ENCODE measurements around the gene CNTNAP2. TPM values are rescaled to one million over a fixed set of nuclear protein-coding genes. Genes with fewer than 3 reads are reported as not detected.
"Not testable (repeated sequence)": the region's sequence is repeated elsewhere in the genome, so short reads cannot be mapped to it uniquely, and the experiment has no call there.

The CNTNAP2 gene
- total RNA-seq, 2 experiments from 2014 or later: not detected

DNA sequence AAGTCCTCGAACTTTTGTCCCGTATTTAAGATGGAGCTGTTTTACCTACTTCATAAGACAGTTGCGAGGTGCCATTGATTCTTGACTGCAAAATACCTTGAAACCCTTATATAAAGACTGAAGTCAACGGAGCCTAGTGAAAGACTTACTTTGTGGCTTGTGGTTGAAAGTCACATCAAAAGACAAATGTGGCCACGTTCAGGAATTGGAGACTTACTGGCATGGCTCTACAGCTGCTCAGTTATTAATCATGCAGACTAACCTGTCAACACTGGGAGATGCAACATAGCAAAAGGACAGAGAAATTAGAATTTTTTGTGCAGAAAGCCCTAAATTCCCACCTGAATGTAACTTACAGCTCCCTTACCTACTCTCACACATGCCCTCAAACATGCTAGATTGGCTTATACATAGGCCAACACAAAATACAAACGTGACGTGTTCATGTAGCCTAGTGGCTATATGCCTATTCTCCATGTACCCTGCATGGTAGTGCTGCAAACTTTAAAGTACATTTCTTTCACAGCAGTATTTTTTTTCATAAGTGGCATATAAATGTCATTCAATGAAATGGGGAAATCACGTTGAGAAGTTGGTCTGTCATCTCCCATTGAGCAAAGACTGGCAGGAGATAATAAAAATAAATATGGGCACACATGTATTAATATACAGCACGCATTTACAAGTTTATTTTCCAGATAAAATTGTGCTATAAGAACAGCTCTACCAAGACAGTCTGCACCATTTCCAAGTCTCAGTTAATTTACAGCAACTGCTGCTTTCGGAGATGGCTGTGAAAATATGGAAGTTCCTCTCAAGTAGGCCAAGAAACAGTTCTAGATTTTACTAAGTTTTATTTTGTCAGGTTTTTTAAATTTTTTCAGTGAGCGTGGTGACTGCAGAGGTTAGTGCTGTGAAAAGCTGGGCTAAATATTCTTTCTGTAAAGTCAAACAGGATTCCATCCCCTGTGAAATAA, 2303.5 kb downstream of the CNTNAP2 start:
- no peak overlapping the region for H3K27ac Mint-ChIP-seq
- H3K9me3 Mint-ChIP-seq: peaks cover 3% of the 10 kb centered on the region
- peaks cover 32% of the 10 kb centered on the region for H3K27me3 Mint-ChIP-seq
- ATAC-seq (ENCODE audit: low read depth): no peak
- POLR2A ChIA-PET: no interaction called here
- no peaks in the 10 kb centered on the region for H3K36me3 Mint-ChIP-seq
- H3K4me3 Mint-ChIP-seq: no peak overlapping the region
- peaks cover 6% of the 10 kb centered on the region for H3K4me1 Mint-ChIP-seq
- no peak for DNase-seq

DNA sequence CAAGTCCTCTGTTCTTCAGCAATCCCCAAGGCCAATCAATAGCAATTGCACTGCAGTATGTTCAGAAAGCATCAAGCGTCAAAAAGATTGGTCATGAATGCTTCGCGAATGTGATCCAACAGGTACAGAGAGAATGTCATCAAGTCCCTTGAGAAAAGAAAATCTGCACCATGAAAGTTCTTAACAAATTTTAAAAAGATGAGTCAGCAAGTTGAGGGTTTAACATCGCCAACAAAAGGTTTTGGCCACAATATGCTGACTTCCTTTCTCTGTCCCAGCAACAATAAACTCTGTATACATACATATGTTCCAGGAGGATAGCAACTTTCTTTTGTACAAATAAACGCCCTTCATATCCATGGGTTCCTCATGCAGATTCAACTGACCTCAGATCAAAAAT, 2305.4 kb downstream of the CNTNAP2 start:
- Mint-ChIP-seq H3K27me3 (peaks cover 27% of the 10 kb centered on the region), H3K27ac (no peak overlapping the region), H3K9me3 (peaks cover 3% of the 10 kb centered on the region), H3K4me3 (no peak overlapping the region), H3K36me3 (no peaks in the 10 kb centered on the region), H3K4me1 (peaks cover 6% of the 10 kb centered on the region)
- no peak for ATAC-seq (ENCODE audit: low read depth)
- DNase-seq: no peak
- POLR2A ChIA-PET: no interaction called here

DNA sequence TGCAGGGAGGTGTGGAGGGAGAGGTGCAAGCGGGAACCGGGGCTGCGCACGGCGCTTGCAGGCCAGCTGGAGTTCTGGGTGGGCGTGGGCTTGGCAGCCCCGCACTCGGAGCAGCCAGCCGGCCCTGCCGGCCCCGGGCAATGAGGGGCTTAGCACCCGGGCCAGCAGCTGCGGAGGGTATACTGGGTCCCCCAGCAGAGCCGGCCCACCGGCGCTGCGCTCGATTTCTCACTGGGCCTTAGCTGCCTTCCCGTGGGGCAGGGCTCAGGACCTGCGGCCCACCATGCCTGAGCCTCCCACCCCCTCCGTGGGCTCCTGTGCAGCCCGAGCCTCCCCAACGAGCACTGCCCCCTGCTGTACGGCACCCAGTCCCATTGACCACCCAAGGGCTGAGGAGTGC, 2309.8 kb downstream of the CNTNAP2 start:
- H3K27me3 Mint-ChIP-seq; H3K9me3 Mint-ChIP-seq; ATAC-seq (ENCODE audit: low read depth); H3K36me3 Mint-ChIP-seq; POLR2A ChIA-PET; H3K4me3 Mint-ChIP-seq; H3K27ac Mint-ChIP-seq; H3K4me1 Mint-ChIP-seq; DNase-seq: not testable (repeated sequence)

DNA sequence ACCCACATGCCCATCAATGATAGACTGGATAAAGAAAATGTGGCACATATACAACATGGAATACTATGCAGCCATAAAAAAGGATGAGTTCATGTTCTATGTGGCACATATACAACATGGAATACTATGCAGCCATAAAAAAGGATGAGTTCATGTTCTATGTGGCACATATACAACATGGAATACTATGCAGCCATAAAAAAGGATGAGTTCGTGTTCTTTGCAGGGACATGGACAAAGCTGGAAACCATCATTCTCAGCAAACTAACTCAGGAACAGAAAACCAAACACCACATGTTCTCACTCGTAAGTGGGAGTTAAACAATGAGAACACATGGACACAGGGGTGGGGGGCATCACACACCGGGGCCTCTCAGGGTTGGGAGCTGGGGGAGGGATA, 2314.1 kb downstream of the CNTNAP2 start:
- H3K27ac Mint-ChIP-seq; H3K4me3 Mint-ChIP-seq; ATAC-seq (ENCODE audit: low read depth); H3K9me3 Mint-ChIP-seq; POLR2A ChIA-PET; DNase-seq; H3K27me3 Mint-ChIP-seq; H3K36me3 Mint-ChIP-seq; H3K4me1 Mint-ChIP-seq: not testable (repeated sequence)

DNA sequence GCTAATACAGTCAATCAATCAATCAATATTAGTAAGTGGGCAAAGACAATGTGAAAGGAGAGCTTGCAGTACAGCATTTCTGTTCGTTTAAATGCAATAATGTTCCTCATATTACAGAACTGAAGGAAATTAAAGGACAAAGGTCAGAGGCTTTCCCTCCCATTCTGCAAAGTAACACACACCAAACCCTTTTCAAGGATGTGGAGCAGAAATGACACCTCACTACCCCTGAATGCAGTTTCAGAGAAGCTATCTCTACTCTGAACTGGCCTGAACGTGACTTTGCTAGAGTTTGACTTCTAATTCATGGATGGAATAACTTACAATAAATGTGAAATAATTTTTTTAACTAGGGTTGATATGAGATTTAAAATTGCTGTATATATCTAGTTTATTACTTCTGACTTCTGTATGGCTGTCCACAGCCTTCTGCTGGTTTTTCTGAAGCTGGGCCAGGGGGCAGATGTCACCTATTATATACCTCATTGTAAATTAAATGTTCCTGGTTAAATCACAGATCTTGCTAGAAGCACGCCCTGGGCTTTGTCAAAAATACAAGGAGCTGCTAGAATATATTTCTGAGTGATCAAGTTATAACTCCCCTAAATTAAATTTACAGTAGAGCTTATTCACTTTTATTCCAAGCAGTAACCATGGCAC, 2317.1 kb downstream of the CNTNAP2 start:
- Mint-ChIP-seq H3K27me3 (no peaks in the 10 kb centered on the region), H3K4me3 (no peak overlapping the region), H3K36me3 (no peaks in the 10 kb centered on the region), H3K4me1 (no peaks in the 10 kb centered on the region), H3K9me3 (peaks cover 2% of the 10 kb centered on the region), H3K27ac (no peak overlapping the region)
- ATAC-seq (ENCODE audit: low read depth) (no peak), DNase-seq (no peak)
- POLR2A ChIA-PET: no interaction called here

DNA sequence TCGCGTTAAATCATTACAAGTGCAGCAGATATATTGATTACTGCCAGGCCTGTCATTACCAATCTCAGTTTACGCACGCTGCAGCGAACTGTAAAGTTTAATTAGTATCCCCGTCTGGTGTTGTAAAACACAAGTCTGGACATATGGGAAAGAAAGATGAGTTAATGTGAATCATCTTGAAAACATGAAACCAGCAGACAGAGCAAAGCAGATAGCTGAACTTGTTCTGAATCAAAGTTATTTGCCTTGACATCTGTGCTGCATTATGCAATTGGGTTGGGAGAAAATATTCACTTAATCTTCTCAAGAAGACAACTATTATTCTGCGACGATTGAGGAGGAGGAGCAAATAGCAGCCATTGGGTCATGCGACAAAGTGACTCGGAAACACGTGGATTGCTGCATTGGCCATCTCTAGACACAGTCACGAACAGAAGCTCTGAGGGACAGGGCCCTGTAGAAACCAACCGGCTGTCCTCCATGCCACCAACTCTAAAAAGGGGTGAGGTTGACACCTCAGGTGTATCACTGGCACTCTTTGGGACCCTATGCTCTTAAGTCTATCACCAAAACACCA, 2317.7 kb downstream of the CNTNAP2 start:
- no peaks in the 10 kb centered on the region for H3K36me3 Mint-ChIP-seq
- no peaks in the 10 kb centered on the region for H3K9me3 Mint-ChIP-seq
- H3K27me3 Mint-ChIP-seq: no peaks in the 10 kb centered on the region
- H3K27ac Mint-ChIP-seq: no peak overlapping the region
- no peak overlapping the region for H3K4me3 Mint-ChIP-seq
- DNase-seq (no peak), ATAC-seq (ENCODE audit: low read depth) (no peak)
- no peaks in the 10 kb centered on the region for H3K4me1 Mint-ChIP-seq
- POLR2A ChIA-PET: no interaction called here

DNA sequence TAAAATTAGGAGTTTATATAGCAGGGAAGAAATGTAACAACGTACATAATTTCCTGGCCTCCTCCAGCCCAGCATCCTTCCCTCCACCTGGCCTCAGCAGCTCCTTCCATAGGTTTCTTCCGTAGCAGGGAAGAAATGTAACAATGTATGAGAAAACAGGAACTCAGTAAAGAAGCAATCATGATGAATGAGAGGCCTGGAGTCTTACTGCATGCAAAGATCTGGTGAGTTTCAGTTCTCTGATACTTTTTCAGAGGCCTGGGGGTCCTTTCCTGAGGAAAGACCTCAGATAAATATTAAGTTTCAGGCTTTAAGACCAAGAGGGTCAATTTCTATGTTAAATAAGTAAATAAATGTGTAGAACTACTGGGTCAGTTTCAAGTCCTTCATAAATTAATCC, 2318.3 kb downstream of the CNTNAP2 start:
- Mint-ChIP-seq H3K4me1 (no peaks in the 10 kb centered on the region), H3K27ac (no peak overlapping the region), H3K36me3 (no peaks in the 10 kb centered on the region), H3K4me3 (no peak overlapping the region), H3K9me3 (no peaks in the 10 kb centered on the region), H3K27me3 (peaks cover 3% of the 10 kb centered on the region)
- DNase-seq: no peak
- no peak for ATAC-seq (ENCODE audit: low read depth)
- POLR2A ChIA-PET: no interaction called here

DNA sequence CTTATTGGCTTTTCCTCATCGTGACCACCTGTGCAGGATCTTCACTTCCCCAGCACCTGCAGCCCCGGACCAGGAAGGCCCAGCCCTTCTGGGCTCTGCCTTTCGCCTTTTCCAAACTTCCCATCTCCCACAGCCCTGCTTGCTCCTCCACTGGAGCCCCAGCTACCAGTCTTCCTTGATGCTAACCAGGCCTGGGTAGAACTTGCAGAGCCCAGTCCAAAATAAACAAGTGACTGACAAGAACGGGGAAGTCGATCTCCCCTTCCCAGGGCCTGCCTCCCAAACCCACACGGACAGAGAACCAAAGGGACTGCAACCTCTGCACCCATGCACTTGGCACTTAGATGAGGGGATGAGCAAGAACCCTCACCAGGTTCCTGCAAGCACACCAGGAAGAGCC, 2319.1 kb downstream of the CNTNAP2 start:
- DNase-seq: no peak
- Mint-ChIP-seq H3K27me3 (peaks cover 3% of the 10 kb centered on the region), H3K36me3 (no peaks in the 10 kb centered on the region), H3K4me1 (no peaks in the 10 kb centered on the region), H3K4me3 (no peak overlapping the region), H3K27ac (no peak overlapping the region), H3K9me3 (no peaks in the 10 kb centered on the region)
- ATAC-seq (ENCODE audit: low read depth): no peak
- POLR2A ChIA-PET: no interaction called here

DNA sequence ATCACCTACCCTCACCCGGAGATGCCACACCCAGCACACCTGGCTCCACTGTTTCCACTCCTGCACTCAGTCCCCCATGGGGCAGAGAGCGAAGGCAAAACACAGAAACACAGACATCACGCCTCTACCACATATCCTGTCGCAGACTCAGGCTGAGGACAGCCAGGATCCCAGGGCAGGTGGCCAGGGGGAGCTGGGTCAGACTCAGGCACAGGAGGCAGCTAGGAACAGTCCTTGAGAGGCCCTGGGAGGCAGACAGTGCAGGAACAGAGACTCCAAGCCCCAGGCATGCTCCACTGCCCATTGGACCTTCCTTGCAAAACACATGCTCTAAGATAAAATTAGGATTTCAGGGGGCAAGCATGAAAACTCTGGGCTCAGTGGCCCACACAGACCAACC, 2319.5 kb downstream of the CNTNAP2 start:
- POLR2A ChIA-PET: no interaction called here
- no peaks in the 10 kb centered on the region for H3K4me1 Mint-ChIP-seq
- ATAC-seq (ENCODE audit: low read depth): no peak
- no peak overlapping the region for H3K4me3 Mint-ChIP-seq
- H3K36me3 Mint-ChIP-seq: no peaks in the 10 kb centered on the region
- no peak overlapping the region for H3K27ac Mint-ChIP-seq
- no peak for DNase-seq
- no peaks in the 10 kb centered on the region for H3K9me3 Mint-ChIP-seq
- H3K27me3 Mint-ChIP-seq: peaks cover 3% of the 10 kb centered on the region

DNA sequence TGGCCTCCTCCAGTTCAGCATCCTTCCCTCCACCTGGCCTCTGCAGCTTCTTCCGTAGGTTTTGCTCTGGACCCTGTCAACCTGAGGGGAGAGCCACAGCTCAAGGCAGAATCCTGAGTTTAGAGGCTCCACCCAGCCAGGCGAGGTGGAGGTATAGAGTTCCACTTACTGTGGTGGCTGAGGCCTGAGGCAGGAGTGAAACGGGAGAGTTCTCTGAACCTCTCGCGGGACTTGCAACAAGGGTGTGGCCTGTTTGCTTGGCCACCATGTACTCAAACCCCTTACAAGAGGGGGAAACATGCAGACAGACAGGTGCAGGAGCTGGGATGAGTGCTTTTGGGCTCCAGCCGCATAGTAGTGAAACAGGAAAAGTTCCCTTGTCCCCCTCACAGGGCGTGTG, 2320.0 kb downstream of the CNTNAP2 start:
- no peaks in the 10 kb centered on the region for H3K36me3 Mint-ChIP-seq
- no peak for ATAC-seq (ENCODE audit: low read depth)
- H3K4me1 Mint-ChIP-seq: no peaks in the 10 kb centered on the region
- H3K4me3 Mint-ChIP-seq: no peak overlapping the region
- H3K27me3 Mint-ChIP-seq: peaks cover 3% of the 10 kb centered on the region
- H3K27ac Mint-ChIP-seq: no peak overlapping the region
- H3K9me3 Mint-ChIP-seq: no peaks in the 10 kb centered on the region
- DNase-seq: no peak
- POLR2A ChIA-PET: no interaction called here

DNA sequence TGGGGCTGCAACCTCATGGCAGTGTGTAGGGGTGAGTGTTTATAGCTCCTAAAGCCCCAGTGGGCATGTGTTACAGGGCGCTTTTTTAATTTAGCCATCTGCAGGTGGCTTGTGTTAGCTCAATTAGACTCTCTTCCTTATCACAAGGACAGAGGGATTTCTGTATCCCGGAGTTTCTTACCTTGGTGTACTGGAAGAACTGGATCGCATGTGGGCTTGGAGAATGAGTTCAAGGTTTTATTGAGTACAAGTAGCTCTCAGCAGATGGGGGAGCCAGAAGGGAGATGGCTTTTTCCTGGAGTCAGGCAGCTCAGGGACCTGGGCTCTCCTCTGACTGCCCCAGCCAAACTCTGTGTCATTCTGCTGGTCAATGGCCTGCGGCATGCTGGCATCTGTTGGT, 2320.4 kb downstream of the CNTNAP2 start:
- no peaks in the 10 kb centered on the region for H3K9me3 Mint-ChIP-seq
- H3K4me1 Mint-ChIP-seq: no peaks in the 10 kb centered on the region
- DNase-seq: no peak
- no peak overlapping the region for H3K4me3 Mint-ChIP-seq
- H3K36me3 Mint-ChIP-seq: no peaks in the 10 kb centered on the region
- no peak for ATAC-seq (ENCODE audit: low read depth)
- H3K27me3 Mint-ChIP-seq: peaks cover 4% of the 10 kb centered on the region
- no peak overlapping the region for H3K27ac Mint-ChIP-seq
- POLR2A ChIA-PET: no interaction called here

DNA sequence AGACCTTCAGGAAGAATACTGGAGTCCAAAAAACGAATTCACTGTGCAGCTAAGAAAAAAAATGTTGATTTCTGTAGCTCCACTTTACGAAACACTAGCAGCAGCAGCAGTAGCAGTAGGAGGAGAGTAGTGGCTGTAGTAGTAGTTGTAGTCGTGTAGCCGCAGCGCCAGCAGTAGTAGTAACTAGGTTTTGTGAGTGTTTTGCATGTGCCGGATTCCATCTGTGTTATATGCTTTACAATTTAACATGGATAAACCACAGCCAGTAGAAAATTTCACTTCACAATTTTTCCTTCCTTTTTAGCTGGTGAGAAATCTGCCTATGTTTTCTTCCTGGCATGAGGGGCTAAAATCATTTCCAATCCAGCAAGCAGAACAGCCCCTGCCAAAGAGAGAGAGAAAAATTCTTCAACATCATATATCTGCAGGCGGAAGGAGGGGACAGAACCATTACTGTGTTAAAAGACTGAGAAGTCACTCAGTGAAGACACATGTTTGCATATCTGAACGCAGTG, 2325.6 kb downstream of the CNTNAP2 start:
- Mint-ChIP-seq H3K4me3 (no peak overlapping the region), H3K4me1 (no peaks in the 10 kb centered on the region), H3K36me3 (no peaks in the 10 kb centered on the region), H3K27ac (no peak overlapping the region), H3K27me3 (peaks cover 5% of the 10 kb centered on the region), H3K9me3 (no peaks in the 10 kb centered on the region)
- no peak for DNase-seq
- ATAC-seq (ENCODE audit: low read depth): no peak
- POLR2A ChIA-PET: no interaction called here

DNA sequence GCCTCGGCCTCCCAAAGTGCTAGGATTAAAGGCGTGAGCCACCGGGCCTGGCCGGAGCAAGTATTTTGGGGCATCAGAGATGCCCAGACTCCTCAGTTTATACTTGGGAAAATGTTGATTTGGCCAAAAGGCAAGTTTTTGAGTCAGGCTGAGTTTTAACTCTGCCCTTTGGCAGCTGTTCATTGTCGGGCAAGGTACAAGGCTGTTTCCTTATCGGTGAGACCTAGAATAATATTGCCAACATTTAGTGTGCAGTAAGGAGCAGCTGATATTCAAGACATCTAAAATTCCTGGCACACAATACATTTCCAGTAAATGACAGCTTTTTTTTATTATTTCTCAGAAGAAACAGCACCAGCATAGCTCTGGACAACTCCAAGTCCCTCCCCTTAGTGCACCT, 2326.3 kb downstream of the CNTNAP2 start:
- H3K36me3 Mint-ChIP-seq: no peaks in the 10 kb centered on the region
- no peak overlapping the region for H3K27ac Mint-ChIP-seq
- H3K4me3 Mint-ChIP-seq: no peak overlapping the region
- ATAC-seq (ENCODE audit: low read depth): no peak
- H3K9me3 Mint-ChIP-seq: no peaks in the 10 kb centered on the region
- POLR2A ChIA-PET: no interaction called here
- no peak for DNase-seq
- H3K4me1 Mint-ChIP-seq: no peaks in the 10 kb centered on the region
- H3K27me3 Mint-ChIP-seq: peaks cover 5% of the 10 kb centered on the region
